Adrenal gland (tissue), 12 donors: Measurements from ENCODE around the gene CELF2. TPM values are rescaled to one million over a fixed set of nuclear protein-coding genes. Genes with fewer than 3 reads are reported as not detected.

ENCODE experiments used
- DNase-seq, 7 donors: peaks; one replicate each; pipeline ENCODE4 v3.0.0-alpha.2; 2019 to 2020
- H3K27ac ChIP-seq, 5 donors: fragments of 200-600 bp; sonication (generic) in 4 of 5; 1 replicate in 3 of 5; 2 replicates in 2 of 5; pipeline versions ENCODE4 v1.5.1 to v1.8.0; 2016 to 2020; ENCODE audit warnings: mild to moderate bottlenecking in 1 of 5
- H3K27me3 ChIP-seq: fragments of 200-600 bp; 2 replicates; pipeline ENCODE4 v1.8.0; 2021
- H3K36me3 ChIP-seq, 2 donors: fragments of 200-600 bp; replicated peaks in 1 of 2; 1 replicate in 1 of 2; 2 replicates in 1 of 2; pipeline versions ENCODE4 v1.5.1 to v1.8.0; 2018 to 2022
- H3K4me1 ChIP-seq, 2 donors: fragments of 200-600 bp; replicated peaks in 1 of 2; 1 replicate in 1 of 2; 2 replicates in 1 of 2; pipeline versions ENCODE4 v1.5.1 to v1.8.0; 2018 to 2021
- H3K4me3 ChIP-seq, 4 donors: fragments of 200-600 bp; sonication (generic) in 3 of 4; one replicate each; pipeline ENCODE4 v1.5.1; 2016 to 2018
- H3K9me3 ChIP-seq, 3 donors: fragments of 200-600 bp; sonication (generic) in 1 of 3; replicated peaks in 1 of 3; 1 replicate in 2 of 3; 2 replicates in 1 of 3; pipeline versions ENCODE4 v1.5.1 to v1.8.0; 2016 to 2021
- POLR2A ChIP-seq, 2 donors: fragments of 450-650 bp; IDR thresholded peaks; one replicate each; pipeline ENCODE4 v1.6.1; 2017; ENCODE audit warnings: antibody characterized with exemption in 2 of 2, mild to moderate bottlenecking in 2 of 2, moderate library complexity in 1 of 2
- WGBS, 4 donors: extraction: QIAGEN DNeasy Blood & Tissue Kit in 2 of 4; methylation state at CpG; one replicate each; pipeline versions ENCODE4 v1.1.5 to v1.1.7; 2013 to 2017; 5-methylcytosine and 5-hydroxymethylcytosine counted together
- intact Hi-C, 2 donors: fragments of 100-400 bp; cut with DNase I; formaldehyde crosslinking; loops; one replicate each; pipeline versions ENCODE4 v1.14.1 to v1.15.0; 2022 to 2023
- polyA plus RNA-seq, 3 donors: library from polyadenylated mRNA; stranded (reverse); fragments of 200-250 nt in 2 of 3; fragments of 350-450 nt in 1 of 3; fragmentation: Illumina TruSeq in 1 of 3; extraction: RNeasy Lipid Tissue Mini Kit (QIAGEN cat#74804) in 1 of 3; gene quantifications; one replicate each; pipeline ENCODE4 v1.2.3, GENCODE V29; 2013 to 2014
- total RNA-seq, 9 donors: library from RNA; depleted of rRNA in 4 of 9; stranded (reverse); fragments of >200 nt in 4 of 9; fragments of 120-200 nt in 1 of 9; fragmentation: NEBNext Ultra II Directional in 1 of 9; extraction: Animal tissue kit (Norgen Biotek cat#: 25700) in 1 of 9; gene quantifications; one replicate each; pipeline versions ENCODE4 v1.1.0 to v1.2.4, GENCODE V29; 2013 to 2023
- TF ChIP-seq, protein P1 (sequence below), 6 experiments: fragments of 450-650 bp in 4 of 6; fragments of 200-600 bp in 2 of 6; sonication (generic) in 1 of 6; IDR thresholded peaks; 1 replicate in 5 of 6; 2 replicates in 1 of 6; pipeline versions ENCODE4 v1.5.1 to v1.8.0; 2016 to 2021; ENCODE audit warnings: antibody characterized with exemption in 6 of 6, mild to moderate bottlenecking in 2 of 6, moderate library complexity in 1 of 6
- donor health status: healthy with polysubstance abuse.
- donor health status: Bipolar disorder and iron deficiency.
- donor health status: DM: yes; HTN: yes; CAD: no.
- donor health status: DM: no; HTN: no; CAD: no.
- donor health status: DM: no; HTN: no; CAD: no.
- donor health status: DM: yes; HTN: yes; CAD: no.

Gene CELF2
- total and polyA plus RNA-seq, 12 donors, result 2.7 to 26.0 (median 10.3) TPM

DNA sequence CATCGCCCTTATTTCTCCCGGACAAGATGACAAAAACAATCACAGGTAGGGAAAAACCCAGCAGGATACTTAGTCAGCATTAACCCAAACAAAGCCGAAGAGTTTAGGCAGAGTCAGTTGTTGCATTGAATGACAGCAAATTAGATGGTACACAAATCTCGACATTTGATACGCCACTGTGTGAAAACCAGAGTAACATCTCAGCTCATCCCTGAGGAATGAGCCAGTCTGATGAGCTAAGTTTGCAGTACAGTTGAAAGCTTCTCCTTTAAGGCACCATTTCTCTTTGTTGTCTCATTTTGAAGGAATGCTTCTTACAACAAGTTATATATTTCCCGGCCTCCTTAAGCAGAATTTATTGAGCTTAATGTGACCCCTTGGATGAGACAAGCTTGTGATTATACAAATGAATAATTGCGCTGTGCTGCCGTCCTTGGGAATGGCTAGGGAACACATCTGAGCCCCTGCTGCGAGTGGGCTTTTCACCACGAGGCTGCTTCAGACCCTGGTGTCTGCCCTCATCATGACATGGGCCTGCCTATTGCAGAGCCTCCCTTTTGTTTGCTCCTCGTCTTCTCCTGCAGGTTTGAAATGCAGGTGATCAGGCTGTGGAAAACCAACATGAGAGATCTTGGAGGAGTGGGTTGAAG is 137.3 kb downstream of the CELF2 start:
- TF ChIP-seq, protein P1, sequence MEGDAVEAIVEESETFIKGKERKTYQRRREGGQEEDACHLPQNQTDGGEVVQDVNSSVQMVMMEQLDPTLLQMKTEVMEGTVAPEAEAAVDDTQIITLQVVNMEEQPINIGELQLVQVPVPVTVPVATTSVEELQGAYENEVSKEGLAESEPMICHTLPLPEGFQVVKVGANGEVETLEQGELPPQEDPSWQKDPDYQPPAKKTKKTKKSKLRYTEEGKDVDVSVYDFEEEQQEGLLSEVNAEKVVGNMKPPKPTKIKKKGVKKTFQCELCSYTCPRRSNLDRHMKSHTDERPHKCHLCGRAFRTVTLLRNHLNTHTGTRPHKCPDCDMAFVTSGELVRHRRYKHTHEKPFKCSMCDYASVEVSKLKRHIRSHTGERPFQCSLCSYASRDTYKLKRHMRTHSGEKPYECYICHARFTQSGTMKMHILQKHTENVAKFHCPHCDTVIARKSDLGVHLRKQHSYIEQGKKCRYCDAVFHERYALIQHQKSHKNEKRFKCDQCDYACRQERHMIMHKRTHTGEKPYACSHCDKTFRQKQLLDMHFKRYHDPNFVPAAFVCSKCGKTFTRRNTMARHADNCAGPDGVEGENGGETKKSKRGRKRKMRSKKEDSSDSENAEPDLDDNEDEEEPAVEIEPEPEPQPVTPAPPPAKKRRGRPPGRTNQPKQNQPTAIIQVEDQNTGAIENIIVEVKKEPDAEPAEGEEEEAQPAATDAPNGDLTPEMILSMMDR (IDR thresholded peaks at IDR 0.05), result no peak
- 62 to 64% (median 62%) methylated on average over 11 of the region's 11 CpGs for WGBS, 4 donors
- Histone ChIP-seq H3K36me3 (no peaks in the 10 kb centered on the region), H3K27ac (no peak overlapping the region), H3K9me3 (no peaks in the 10 kb centered on the region), H3K27me3 (no peaks in the 10 kb centered on the region), H3K4me1 (no peaks in the 10 kb centered on the region), H3K4me3 (no peak overlapping the region)
- no peak for DNase-seq
- intact Hi-C loops, result no loop called here

DNA sequence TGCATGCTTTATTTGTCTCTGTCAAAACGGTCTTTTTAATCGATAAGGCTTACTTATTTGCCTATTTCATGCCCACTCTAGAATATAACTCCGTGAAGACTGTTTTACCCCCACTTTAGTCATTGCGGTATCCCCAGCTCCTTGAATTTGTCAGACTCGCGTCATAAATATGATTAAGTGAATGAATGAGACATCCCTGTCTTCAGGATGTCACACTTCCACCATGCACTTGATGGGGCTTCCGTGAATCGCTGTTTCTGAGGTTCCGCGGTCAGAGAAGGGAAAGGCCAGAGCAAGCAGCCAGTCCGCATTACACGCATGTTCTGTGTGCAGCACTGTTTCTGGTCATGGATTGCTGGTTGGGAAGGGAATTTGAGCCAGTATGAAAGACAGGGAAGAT is 138.8 kb downstream of the CELF2 start:
- no peaks in the 10 kb centered on the region for H3K27me3 ChIP-seq
- no peaks in the 10 kb centered on the region for H3K4me1 ChIP-seq
- no peak overlapping the region for H3K27ac ChIP-seq
- no peaks in the 10 kb centered on the region for H3K36me3 ChIP-seq
- TF ChIP-seq POLR2A (IDR thresholded peaks at IDR 0.05), result no peak
- TF ChIP-seq, protein P1 (IDR thresholded peaks at IDR 0.05), result no peak
- intact Hi-C loops, result no loop called here
- 91 to 95% (median 94%) methylated on average over 12 of the region's 12 CpGs for WGBS, 4 donors
- no peak overlapping the region for H3K4me3 ChIP-seq
- no peak for DNase-seq
- no peaks in the 10 kb centered on the region for H3K9me3 ChIP-seq

DNA sequence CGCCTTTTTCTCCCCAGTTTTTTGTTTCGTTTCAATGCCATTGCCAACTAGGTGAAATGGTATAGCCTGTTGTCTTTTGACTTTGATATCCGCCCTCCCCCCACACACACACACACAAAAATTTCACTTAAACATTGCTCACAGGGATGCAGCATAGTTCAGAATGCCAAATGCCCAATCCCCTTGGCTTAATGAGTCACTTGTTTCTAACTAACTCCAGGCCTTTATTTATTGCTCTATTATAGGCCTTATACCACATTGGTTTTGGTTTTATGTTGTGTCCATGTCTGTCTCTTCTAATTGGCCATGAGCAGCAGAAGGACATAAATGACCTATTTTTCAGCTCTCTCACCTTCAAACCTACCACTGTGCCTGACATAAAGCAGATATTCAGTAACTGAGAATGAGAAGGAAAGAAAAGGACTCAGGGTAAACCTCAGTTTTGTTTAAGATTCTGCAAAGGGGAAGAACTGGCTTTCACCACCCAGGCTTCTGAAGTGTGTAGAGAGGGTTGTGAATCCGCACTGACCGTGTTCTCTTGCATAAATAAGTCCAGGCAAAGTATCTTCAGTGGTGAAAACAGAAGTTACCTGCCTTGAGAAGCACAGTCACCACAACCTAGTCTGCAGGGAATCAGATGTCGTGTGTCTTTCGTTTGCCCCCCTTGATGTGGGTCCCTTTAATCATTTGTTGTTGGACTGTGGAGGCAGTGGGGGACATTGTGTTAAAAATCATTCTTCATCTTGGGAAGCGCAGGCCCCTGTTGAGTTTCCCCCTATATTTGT is 139.8 kb downstream of the CELF2 start:
- Histone ChIP-seq H3K4me3 (no peak overlapping the region), H3K27me3 (no peaks in the 10 kb centered on the region), H3K36me3 (no peaks in the 10 kb centered on the region), H3K4me1 (no peaks in the 10 kb centered on the region), H3K9me3 (no peaks in the 10 kb centered on the region), H3K27ac (no peak overlapping the region)
- TF ChIP-seq, protein P1 (IDR thresholded peaks at IDR 0.05), result no peak
- no peak for TF ChIP-seq POLR2A (IDR thresholded peaks at IDR 0.05)
- 85 to 90% (median 88%) methylated on average over 8 of the region's 8 CpGs for WGBS, 4 donors
- intact Hi-C loops, result no loop called here
- DNase-seq, result peak in 1 of 7 donors; percentile 6

DNA sequence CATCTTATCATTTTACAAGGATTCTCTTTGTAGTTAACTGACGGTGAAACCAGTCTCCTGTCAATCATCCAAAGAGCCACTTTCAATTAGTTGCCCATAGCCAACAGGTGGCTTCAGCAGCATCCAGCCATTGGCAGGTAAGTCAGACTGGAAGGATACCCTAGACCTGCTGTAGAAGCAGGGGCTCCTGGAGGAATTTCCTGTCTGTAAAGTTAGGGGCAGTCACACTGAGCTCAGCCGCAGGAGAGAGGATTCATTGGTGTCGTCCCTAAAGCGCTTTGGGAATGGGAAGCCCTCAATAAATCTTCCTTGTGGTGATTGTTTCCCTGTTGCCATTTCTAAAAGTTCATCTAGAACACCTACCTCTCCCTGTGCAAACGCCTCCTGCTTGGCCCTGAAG is 140.4 kb downstream of the CELF2 start:
- peak in 1 of 7 donors; percentile 23 for DNase-seq
- H3K36me3 ChIP-seq, result no peaks in the 10 kb centered on the region
- no peaks in the 10 kb centered on the region for H3K9me3 ChIP-seq
- no peak overlapping the region for H3K27ac ChIP-seq
- no peaks in the 10 kb centered on the region for H3K4me1 ChIP-seq
- no peaks in the 10 kb centered on the region for H3K27me3 ChIP-seq
- H3K4me3 ChIP-seq, result no peak overlapping the region
- intact Hi-C loops, result no loop called here
- TF ChIP-seq POLR2A (IDR thresholded peaks at IDR 0.05), result no peak
- TF ChIP-seq, protein P1 (IDR thresholded peaks at IDR 0.05), result no peak
- 80 to 90% (median 87%) methylated on average over 4 to 5 of the region's 5 CpGs for WGBS, 4 donors
